ENCODE measurements around the gene SLC38A9.

Gene SLC38A9

DNA sequence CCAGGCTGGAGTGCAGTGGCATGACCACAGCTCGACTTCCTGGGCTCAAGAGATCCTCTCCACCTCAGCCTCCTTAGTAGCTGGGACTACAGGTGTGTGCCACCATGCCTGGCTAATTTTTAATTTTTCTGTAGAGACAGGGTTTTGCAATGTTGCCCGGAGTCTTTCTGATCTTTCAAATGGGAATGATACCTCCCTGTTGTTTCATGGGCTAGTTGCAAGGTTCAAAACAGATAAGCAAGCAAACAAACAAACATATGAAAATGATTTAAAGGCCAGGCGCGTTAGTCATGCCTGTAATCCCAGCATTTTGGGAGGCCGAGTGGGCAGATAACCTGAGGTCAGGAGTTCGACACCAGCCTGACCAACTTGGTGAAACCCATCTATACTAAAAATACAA, 132.1 kb downstream of the SLC38A9 start:
- H3K9me3 ChIP-seq (ENCODE audit: control insufficient read depth, insufficient read depth, low read length), result no peaks in the 10 kb centered on the region
- no peak overlapping the region for H3K9ac ChIP-seq (ENCODE audit: low read depth, low read length)
- no peak overlapping the region for H3K4me3 ChIP-seq (ENCODE audit: low read depth, low read length)
- H3K4me1 ChIP-seq (ENCODE audit: control insufficient read depth, insufficient read depth, low read length), result peaks cover 21% of the 10 kb centered on the region
- H3K27me3 ChIP-seq (ENCODE audit: control insufficient read depth, insufficient read depth, low read length), result no peaks in the 10 kb centered on the region
- no peak overlapping the region for H3K27ac ChIP-seq (ENCODE audit: low read depth, low read length)
- H3K36me3 ChIP-seq (ENCODE audit: control insufficient read depth, insufficient read depth, low read length), result no peaks in the 10 kb centered on the region

- Histone ChIP-seq H3K4me3 (ENCODE audit: low read depth, low read length) (no peak overlapping the region), H3K27ac (ENCODE audit: low read depth, low read length) (no peak overlapping the region), H3K9ac (ENCODE audit: low read depth, low read length) (no peak overlapping the region), H3K36me3 (ENCODE audit: control insufficient read depth, insufficient read depth, low read length) (no peaks in the 10 kb centered on the region), H3K4me1 (ENCODE audit: control insufficient read depth, insufficient read depth, low read length) (peaks cover 21% of the 10 kb centered on the region), H3K9me3 (ENCODE audit: control insufficient read depth, insufficient read depth, low read length) (no peaks in the 10 kb centered on the region), H3K27me3 (ENCODE audit: control insufficient read depth, insufficient read depth, low read length) (no peaks in the 10 kb centered on the region)
These were observed 133.4 kb downstream of the SLC38A9 start for GRCh38 chr5:55578771-55579170.

- H3K36me3 ChIP-seq (ENCODE audit: control insufficient read depth, insufficient read depth, low read length), result no peaks in the 10 kb centered on the region
- H3K27me3 ChIP-seq (ENCODE audit: control insufficient read depth, insufficient read depth, low read length), result no peaks in the 10 kb centered on the region
- no peak overlapping the region for H3K4me3 ChIP-seq (ENCODE audit: low read depth, low read length)
- H3K4me1 ChIP-seq (ENCODE audit: control insufficient read depth, insufficient read depth, low read length), result peaks cover 21% of the 10 kb centered on the region
- H3K9ac ChIP-seq (ENCODE audit: low read depth, low read length), result no peak overlapping the region
- no peaks in the 10 kb centered on the region for H3K9me3 ChIP-seq (ENCODE audit: control insufficient read depth, insufficient read depth, low read length)
- no peak overlapping the region for H3K27ac ChIP-seq (ENCODE audit: low read depth, low read length)
These were observed 134.6 kb downstream of the SLC38A9 start for GRCh38 chr5:55577353-55578060.

DNA sequence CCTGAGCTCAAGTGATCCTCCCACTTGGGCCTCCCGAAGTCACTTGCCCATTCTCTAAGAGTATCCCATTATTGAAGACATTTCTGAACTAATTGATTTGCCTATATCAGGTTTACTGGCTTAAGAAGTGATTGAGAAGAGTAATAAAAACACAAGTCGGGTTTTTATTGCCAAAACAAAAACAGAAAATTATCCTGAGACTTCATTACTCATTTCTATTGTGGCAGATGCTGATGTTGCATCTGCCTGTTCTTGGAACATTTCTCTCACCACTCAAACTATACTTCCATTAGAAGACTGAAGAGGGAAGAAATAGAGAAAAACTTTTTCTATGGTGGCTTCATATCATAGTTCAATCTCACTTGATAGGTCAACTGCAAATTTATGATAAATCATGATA, 135.5 kb downstream of the SLC38A9 start:
- no peaks in the 10 kb centered on the region for H3K9me3 ChIP-seq (ENCODE audit: control insufficient read depth, insufficient read depth, low read length)
- no peak overlapping the region for H3K27ac ChIP-seq (ENCODE audit: low read depth, low read length)

More for the DNA sequence above, 135.5 kb downstream of the SLC38A9 start:
- H3K4me1 ChIP-seq (ENCODE audit: control insufficient read depth, insufficient read depth, low read length), result peaks cover 25% of the 10 kb centered on the region
- no peaks in the 10 kb centered on the region for H3K27me3 ChIP-seq (ENCODE audit: control insufficient read depth, insufficient read depth, low read length)
- H3K36me3 ChIP-seq (ENCODE audit: control insufficient read depth, insufficient read depth, low read length), result no peaks in the 10 kb centered on the region
- no peak overlapping the region for H3K9ac ChIP-seq (ENCODE audit: low read depth, low read length)
- H3K4me3 ChIP-seq (ENCODE audit: low read depth, low read length), result no peak overlapping the region
